Immature natural killer cell (primary cell): ENCODE data around the gene LHX1. TPM values are rescaled to one million over a fixed set of nuclear protein-coding genes. Genes with fewer than 3 reads are reported as not detected.

ENCODE experiments used
- DNase-seq, 3 donors: peaks; one replicate each; pipeline ENCODE4 v3.0.0; 2022; ENCODE audit warnings: mixed read lengths in 1 of 3
- H3K27ac Mint-ChIP-seq, 6 donors: one replicate each; pipeline ENCODE4 v1.8.0; 2020; ENCODE audit warnings: mixed read lengths in 6 of 6, mild to moderate bottlenecking in 5 of 6, inconsistent platforms in 4 of 6, moderate library complexity in 3 of 6
- H3K27me3 Mint-ChIP-seq, 3 donors: one replicate each; pipeline ENCODE4 v1.8.0; 2020 to 2021; ENCODE audit warnings: low read depth in 3 of 3, mild to moderate bottlenecking in 3 of 3, mixed read lengths in 3 of 3, moderate library complexity in 3 of 3, inconsistent platforms in 1 of 3
- H3K36me3 Mint-ChIP-seq, 3 donors: one replicate each; pipeline ENCODE4 v1.8.0; 2020; ENCODE audit warnings: mixed read lengths in 3 of 3, inconsistent platforms in 2 of 3, mild to moderate bottlenecking in 2 of 3
- H3K4me1 Mint-ChIP-seq, 2 donors: one replicate each; pipeline ENCODE4 v1.8.0; 2020; ENCODE audit warnings: inconsistent platforms in 2 of 2, mild to moderate bottlenecking in 2 of 2, mixed read lengths in 2 of 2, moderate library complexity in 1 of 2
- H3K4me3 Mint-ChIP-seq, 5 donors: one replicate each; pipeline ENCODE4 v1.8.0; 2020; ENCODE audit warnings: mild to moderate bottlenecking in 5 of 5, mixed read lengths in 5 of 5, inconsistent platforms in 3 of 5, moderate library complexity in 3 of 5
- H3K9me3 Mint-ChIP-seq, 6 donors: one replicate each; pipeline ENCODE4 v1.8.0; 2020; ENCODE audit warnings: mild to moderate bottlenecking in 6 of 6, mixed read lengths in 6 of 6, inconsistent platforms in 4 of 6, moderate library complexity in 3 of 6
- polyA plus RNA-seq, 3 donors: library from polyadenylated mRNA; unstranded; fragments of 300-500 nt; fragmentation: Illumina TruSeq; gene quantifications; one replicate each; pipeline ENCODE4 v1.2.3, GENCODE V29; 2021

Gene LHX1
- polyA plus RNA-seq, 3 donors from 2014 or later: not detected

GRCh38 chr17:36938566-36939051, 1.3 kb downstream of the LHX1 start:
- peak overlapping the region in 2 of 6 donors; percentile 15 to 71 for H3K27ac Mint-ChIP-seq
- H3K4me1 Mint-ChIP-seq: peaks cover 50 to 57% of the 10 kb centered on the region in 2 donors
- H3K27me3 Mint-ChIP-seq: peaks cover 55 to 80% (median 60%) of the 10 kb centered on the region in 3 donors
- H3K36me3 Mint-ChIP-seq: no peaks in the 10 kb centered on the region
- H3K4me3 Mint-ChIP-seq: peak overlapping the region in 4 of 5 donors; percentile 5 to 75 (median 43)
- no peak for DNase-seq
- H3K9me3 Mint-ChIP-seq: peaks cover 0 to 3% (median 0%) of the 10 kb centered on the region in 6 donors

GRCh38 chr17:36939052-36939801, 2.0 kb downstream of the LHX1 start:
- no peaks in the 10 kb centered on the region for H3K36me3 Mint-ChIP-seq
- H3K27me3 Mint-ChIP-seq: peaks cover 54 to 79% (median 59%) of the 10 kb centered on the region in 3 donors
- peak in 1 of 3 donors; percentile 5 for DNase-seq
- H3K27ac Mint-ChIP-seq: peak overlapping the region in 2 of 6 donors; percentile 15 to 71
- H3K9me3 Mint-ChIP-seq: peaks cover 0 to 4% (median 0%) of the 10 kb centered on the region in 6 donors
- peaks cover 45 to 55% of the 10 kb centered on the region in 2 donors for H3K4me1 Mint-ChIP-seq
- peak overlapping the region; percentile 5 to 65 (median 27) for H3K4me3 Mint-ChIP-seq

- H3K27ac Mint-ChIP-seq: peak overlapping the region in 3 of 6 donors; percentile 29 to 82 (median 66)
- H3K36me3 Mint-ChIP-seq: no peaks in the 10 kb centered on the region
- DNase-seq: no peak
- peaks cover 44 to 53% of the 10 kb centered on the region in 2 donors for H3K4me1 Mint-ChIP-seq
- peaks cover 57 to 83% (median 62%) of the 10 kb centered on the region in 3 donors for H3K27me3 Mint-ChIP-seq
- peak overlapping the region in 1 of 5 donors; percentile 65 for H3K4me3 Mint-ChIP-seq
- H3K9me3 Mint-ChIP-seq: peaks cover 0 to 4% (median 0%) of the 10 kb centered on the region in 6 donors
Observed at GRCh38 chr17:36939802-36940312, 2.6 kb downstream of the LHX1 start.

- Mint-ChIP-seq H3K4me3 (peak overlapping the region in 1 of 5 donors; percentile 65), H3K27ac (peak overlapping the region in 1 of 6 donors; percentile 82), H3K4me1 (peaks cover 37 to 46% of the 10 kb centered on the region in 2 donors), H3K36me3 (no peaks in the 10 kb centered on the region), H3K27me3 (peaks cover 53 to 82% (median 67%) of the 10 kb centered on the region in 3 donors), H3K9me3 (peaks cover 0 to 4% (median 0%) of the 10 kb centered on the region in 6 donors)
- DNase-seq: no peak
Observed at GRCh38 chr17:36940313-36941264, 3.3 kb downstream of the LHX1 start.

- Mint-ChIP-seq H3K27ac (peak overlapping the region in 1 of 6 donors; percentile 41), H3K36me3 (no peaks in the 10 kb centered on the region), H3K9me3 (peaks cover 0 to 4% (median 0%) of the 10 kb centered on the region in 6 donors), H3K4me3 (peak overlapping the region; percentile 31 to 56 (median 49)), H3K27me3 (peaks cover 47 to 76% (median 66%) of the 10 kb centered on the region in 3 donors), H3K4me1 (peaks cover 29 to 39% of the 10 kb centered on the region in 2 donors)
- no peak for DNase-seq
Observed at GRCh38 chr17:36941265-36942010, 4.2 kb downstream of the LHX1 start.

DNA sequence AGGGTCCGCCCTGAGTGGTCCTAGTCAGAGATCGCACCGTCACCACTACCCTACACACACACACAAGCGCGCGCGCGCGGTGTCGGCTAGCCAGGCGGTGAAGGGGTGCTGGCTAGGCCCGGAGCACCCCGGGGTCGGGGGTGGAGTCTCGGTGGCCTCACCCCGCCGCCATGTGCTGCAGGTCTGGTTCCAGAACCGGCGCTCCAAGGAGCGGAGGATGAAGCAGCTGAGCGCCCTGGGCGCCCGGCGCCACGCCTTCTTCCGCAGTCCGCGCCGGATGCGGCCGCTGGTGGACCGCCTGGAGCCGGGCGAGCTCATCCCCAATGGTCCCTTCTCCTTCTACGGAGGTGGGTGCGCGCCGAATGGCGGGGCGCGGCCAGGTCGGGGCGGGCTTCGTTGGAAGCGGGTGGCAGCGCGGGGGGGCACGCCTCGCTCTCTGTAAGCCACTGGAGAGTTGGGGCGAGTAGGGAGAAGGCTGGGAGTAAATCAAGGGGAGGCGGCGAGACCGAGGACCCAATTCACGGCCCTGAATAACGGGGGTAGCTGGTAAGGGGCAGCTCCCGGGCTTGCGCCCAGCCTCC, 4.8 kb downstream of the LHX1 start:
- Mint-ChIP-seq H3K27ac (no peak overlapping the region), H3K4me3 (peak overlapping the region; percentile 31 to 56 (median 49)), H3K36me3 (peaks cover 0 to 4% (median 0%) of the 10 kb centered on the region in 3 donors), H3K4me1 (peaks cover 25 to 35% of the 10 kb centered on the region in 2 donors), H3K9me3 (peaks cover 0 to 4% (median 0%) of the 10 kb centered on the region in 6 donors), H3K27me3 (peaks cover 53 to 73% (median 69%) of the 10 kb centered on the region in 3 donors)
- no peak for DNase-seq

- DNase-seq: peak in 2 of 3 donors; percentile 42 to 48
- peaks cover 20 to 32% of the 10 kb centered on the region in 2 donors for H3K4me1 Mint-ChIP-seq
- peaks cover 55 to 72% (median 69%) of the 10 kb centered on the region in 3 donors for H3K27me3 Mint-ChIP-seq
- H3K9me3 Mint-ChIP-seq: peaks cover 0 to 4% (median 0%) of the 10 kb centered on the region in 6 donors
- H3K36me3 Mint-ChIP-seq: peaks cover 0 to 4% (median 0%) of the 10 kb centered on the region in 3 donors
- H3K27ac Mint-ChIP-seq: no peak overlapping the region
- peak overlapping the region in 4 of 5 donors; percentile 24 to 44 (median 29) for H3K4me3 Mint-ChIP-seq
Observed at GRCh38 chr17:36942631-36943125, 5.4 kb downstream of the LHX1 start.

DNA sequence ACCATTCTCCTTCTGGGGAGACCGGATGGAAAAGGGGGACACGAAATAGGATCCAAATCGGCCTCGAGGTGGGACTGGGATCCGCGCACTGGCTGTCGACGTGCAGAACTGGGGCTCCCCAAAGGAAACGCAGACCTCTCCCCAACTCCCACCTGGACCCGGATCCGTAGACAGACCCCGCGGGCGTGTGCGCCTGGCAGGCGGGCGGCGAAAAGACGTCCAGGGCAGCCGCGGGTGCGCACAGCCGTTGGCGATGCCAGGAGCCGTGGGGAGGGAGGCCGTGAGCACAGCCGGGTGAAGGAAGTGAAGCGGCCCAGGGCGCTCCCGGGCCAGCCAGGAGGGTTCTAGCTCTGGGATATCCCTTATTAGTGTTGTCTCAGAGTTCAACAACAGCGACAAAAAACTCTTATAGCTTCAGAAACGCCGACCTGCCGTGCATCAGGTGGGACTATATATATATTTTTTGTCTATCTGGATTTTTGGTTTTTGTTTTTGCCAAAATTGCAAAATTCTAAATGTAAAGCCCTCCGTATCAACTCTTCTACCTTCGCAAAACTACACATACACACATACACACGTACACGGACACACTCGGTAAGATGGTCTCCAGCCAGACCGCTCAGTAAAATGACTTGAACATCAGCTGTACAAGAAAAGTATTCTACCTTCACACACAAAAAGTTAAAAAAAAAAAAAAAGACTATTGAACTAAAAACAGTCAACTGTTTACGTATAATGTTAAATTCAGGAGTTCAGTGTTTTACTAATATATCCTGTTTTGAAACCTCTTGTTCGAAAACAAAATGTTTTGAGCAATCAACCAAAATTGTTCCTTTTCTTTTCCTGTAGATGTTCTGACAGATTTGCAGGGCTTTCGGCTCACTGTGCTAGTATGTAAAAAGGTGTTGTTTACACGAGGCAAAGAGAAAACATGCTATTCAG, 6.2 kb downstream of the LHX1 start:
- H3K27me3 Mint-ChIP-seq: peaks cover 57 to 71% (median 65%) of the 10 kb centered on the region in 3 donors

DNA sequence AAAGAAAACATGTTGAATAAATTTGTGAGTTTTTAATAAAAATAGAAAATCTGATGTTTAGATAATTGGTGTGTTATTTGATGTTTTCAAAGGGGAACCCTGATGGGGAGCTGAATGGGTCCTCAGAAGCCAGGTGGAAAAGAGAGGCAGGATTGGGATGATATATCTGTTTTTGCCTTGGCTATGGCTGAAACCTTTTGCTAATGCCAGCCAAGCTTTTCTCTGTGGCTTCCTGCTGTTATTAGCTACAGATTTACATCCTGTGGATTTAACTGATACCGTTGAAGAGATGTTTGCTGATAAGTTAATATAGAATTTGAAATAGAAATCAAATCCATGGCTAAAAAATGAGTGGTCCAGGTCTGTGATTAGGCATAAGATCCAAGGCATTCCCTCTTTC, 7.3 kb downstream of the LHX1 start:
- no peak for DNase-seq
- H3K27ac Mint-ChIP-seq: no peak overlapping the region
- H3K4me3 Mint-ChIP-seq: peak overlapping the region in 1 of 5 donors; percentile 14
- peaks cover 28 to 35% of the 10 kb centered on the region in 2 donors for H3K4me1 Mint-ChIP-seq
- H3K36me3 Mint-ChIP-seq: peaks cover 0 to 4% (median 0%) of the 10 kb centered on the region in 3 donors
- H3K9me3 Mint-ChIP-seq: peaks cover 0 to 4% (median 0%) of the 10 kb centered on the region in 6 donors
- peaks cover 54 to 69% (median 63%) of the 10 kb centered on the region in 3 donors for H3K27me3 Mint-ChIP-seq

More for the DNA sequence above, 6.2 kb downstream of the LHX1 start:
- DNase-seq: no peak
- Mint-ChIP-seq H3K36me3 (peaks cover 0 to 4% (median 0%) of the 10 kb centered on the region in 3 donors), H3K4me3 (peak overlapping the region; percentile 7 to 50 (median 44)), H3K27ac (no peak overlapping the region), H3K9me3 (peaks cover 0 to 4% (median 0%) of the 10 kb centered on the region in 6 donors), H3K4me1 (peaks cover 22 to 34% of the 10 kb centered on the region in 2 donors)

DNA sequence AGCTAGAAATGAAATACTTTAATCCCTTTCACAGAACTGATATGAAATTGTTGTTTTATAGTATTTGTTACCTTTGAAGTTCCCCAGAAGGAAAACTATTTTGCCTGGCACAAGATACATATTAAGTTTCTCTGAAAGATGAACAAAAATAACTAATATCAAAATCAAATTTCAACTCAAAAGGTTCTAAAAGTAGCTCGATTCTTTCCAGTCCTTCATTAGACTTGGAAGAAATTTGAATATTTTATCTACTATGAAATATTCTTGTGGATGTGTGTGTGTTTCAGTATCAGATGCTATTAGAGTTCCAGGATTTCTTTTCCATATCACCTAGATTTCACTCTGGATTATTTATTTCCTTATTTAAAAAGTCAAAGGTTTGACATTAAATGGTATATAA, 7.9 kb downstream of the LHX1 start:
- peaks cover 50 to 64% (median 57%) of the 10 kb centered on the region in 3 donors for H3K27me3 Mint-ChIP-seq
- peaks cover 0 to 4% (median 0%) of the 10 kb centered on the region in 6 donors for H3K9me3 Mint-ChIP-seq
- no peak overlapping the region for H3K27ac Mint-ChIP-seq
- peaks cover 0 to 4% (median 0%) of the 10 kb centered on the region in 3 donors for H3K36me3 Mint-ChIP-seq
- no peak overlapping the region for H3K4me3 Mint-ChIP-seq
- peaks cover 34 to 41% of the 10 kb centered on the region in 2 donors for H3K4me1 Mint-ChIP-seq
- no peak for DNase-seq
